GM12878 (cell line): Measurements from ENCODE around the gene F2. TPM values are rescaled to one million over a fixed set of nuclear protein-coding genes. Genes with fewer than 3 reads are reported as not detected.

Experiments
- ATAC-seq: fragments of 200-7000 bp; cut with Tn5 transposase; 3 replicates; pipeline ENCODE4 v1.9.1; 2020; ENCODE audit warnings: mild to moderate bottlenecking, moderate library complexity
- BruUV-seq: library from RNA; stranded (reverse); fragments of 400-500 nt; replicated peaks from 2 replicates; lab custom pipeline; 2021; lab: Mats Ljungman, UMichigan
- CTCF ChIA-PET: fragments of 300-600 bp; sonication (Branson Sonifier 250); formaldehyde crosslinking; extraction: SDS; loops from one replicate; lab custom pipeline; 2021; ENCODE audit warnings: inconsistent platforms; lab: Yijun Ruan, JAX
- POLR2A ChIA-PET: fragments of 350-600 bp; formaldehyde crosslinking; extraction: SDS; loops from one replicate; lab custom pipeline; 2021; ENCODE audit warnings: inconsistent platforms; lab: Charles Lee
- RAD21 ChIA-PET: fragments of 300-600 bp; sonication (Branson Sonifier 250); formaldehyde crosslinking; loops from one replicate; lab custom pipeline; 2023; ENCODE audit warnings: antibody characterized with exemption; ENCODE audit not compliant: unreplicated experiment; lab: Charles Lee
- SMC1A ChIA-PET: fragments of 300-600 bp; sonication (Branson Sonifier 250); formaldehyde crosslinking; loops from one replicate; lab custom pipeline; 2023; ENCODE audit not compliant: unreplicated experiment, uncharacterized antibody; lab: Charles Lee
- DNase-seq: peaks from one replicate; pipeline ENCODE4 v3.0.0-alpha.2; 2011; ENCODE audit warnings: low read depth, low spot score
- FAIRE-seq: peaks from 3 replicates; lab custom pipeline; 2011; peaks lifted over from hg19 to GRCh38; lab: Jason Lieb, UNC
- H2AFZ ChIP-seq: 2 replicates; pipeline ENCODE4 v1.6.0; 2011; ENCODE audit warnings: low read depth, low read length, control low read depth; ENCODE audit not compliant: control insufficient read depth
- H3K27ac ChIP-seq: 2 replicates; pipeline ENCODE4 v1.5.1; 2011; ENCODE audit warnings: control low read depth; ENCODE audit not compliant: control insufficient read depth, insufficient read depth
- H3K27me3 ChIP-seq, 2 experiments: replicated peaks in 1 of 2; 2 replicates each; pipeline versions ENCODE4 v1.6.0 to v1.6.1; 2011; ENCODE audit warnings: low read length in 1 of 2; ENCODE audit not compliant: control insufficient read depth in 2 of 2, insufficient read depth in 2 of 2
- H3K36me3 ChIP-seq, 2 experiments: 2 replicates each; pipeline ENCODE4 v1.5.1; 2011; ENCODE audit warnings: low read length in 1 of 2; ENCODE audit not compliant: control insufficient read depth in 2 of 2, insufficient read depth in 2 of 2
- H3K4me1 ChIP-seq: 2 replicates; pipeline ENCODE4 v1.6.1; 2011; ENCODE audit warnings: mild to moderate bottlenecking, low read length, moderate library complexity, mixed read lengths; ENCODE audit not compliant: control insufficient read depth, insufficient read depth
- H3K4me2 ChIP-seq: 2 replicates; pipeline ENCODE4 v1.6.0; 2011; ENCODE audit warnings: control low read depth; ENCODE audit not compliant: control insufficient read depth, insufficient read depth
- H3K4me3 ChIP-seq: fragments of 200-600 bp; sonication (generic); 2 replicates; pipeline ENCODE4 v1.5.1; 2016
- H3K79me2 ChIP-seq: 2 replicates; pipeline ENCODE4 v1.6.0; 2011; ENCODE audit warnings: low read length; ENCODE audit not compliant: control insufficient read depth, insufficient read depth
- H3K9ac ChIP-seq: 2 replicates; pipeline ENCODE4 v1.8.0; 2011; ENCODE audit warnings: low read length, control low read depth, mixed read lengths; ENCODE audit not compliant: control insufficient read depth, insufficient read depth
- H3K9me3 ChIP-seq: replicated peaks from 3 replicates; pipeline ENCODE4 v1.5.1; 2011; ENCODE audit warnings: mild to moderate bottlenecking, low read length; ENCODE audit not compliant: control insufficient read depth, insufficient read depth
- H4K20me1 ChIP-seq: 2 replicates; pipeline ENCODE4 v1.6.0; 2011; ENCODE audit not compliant: control insufficient read depth, insufficient read depth
- ASH2L ChIP-seq: fragments of 300-600, 200-600 bp; sonication (generic); IDR thresholded peaks from 2 replicates; pipeline ENCODE4 v1.6.1; 2017; ENCODE audit warnings: low read depth, mild to moderate bottlenecking, borderline replicate concordance
- CREM ChIP-seq: IDR thresholded peaks from 2 replicates; pipeline ENCODE4 v1.6.1; 2014; ENCODE audit warnings: antibody characterized with exemption, low read depth
- IKZF2 ChIP-seq, 2 experiments: fragments of 450-650 bp; IDR thresholded peaks; 2 replicates each; pipeline ENCODE4 v1.6.1; 2017; ENCODE audit warnings: mild to moderate bottlenecking in 2 of 2, moderate library complexity in 2 of 2
- RELB ChIP-seq: fragments of 450-650 bp; IDR thresholded peaks from 2 replicates; pipeline ENCODE4 v1.6.1; 2017; ENCODE audit warnings: low read depth, mild to moderate bottlenecking, moderate library complexity
- SMC3 ChIP-seq: IDR thresholded peaks from 2 replicates; pipeline ENCODE4 v1.6.1; 2011; ENCODE audit warnings: low read length, improper control_type of control experiment, borderline replicate concordance
- SPI1 ChIP-seq: IDR thresholded peaks from 2 replicates; pipeline ENCODE4 v1.6.1; 2011; ENCODE audit warnings: low read depth, mild to moderate bottlenecking, low read length, moderate library complexity, borderline replicate concordance; ENCODE audit not compliant: insufficient read depth
- ZSCAN29 ChIP-seq: fragments of 450-650 bp; IDR thresholded peaks from 2 replicates; pipeline ENCODE4 v1.6.1; 2017; ENCODE audit warnings: mild to moderate bottlenecking, moderate library complexity
- WGBS: methylation state at CpG from one replicate; pipeline ENCODE4 v1.1.6; 2016; ENCODE audit warnings: low lambda C conversion rate; ENCODE audit not compliant: insufficient replicate concordance, insufficient coverage; ENCODE audit errors: missing lambda C conversion rate; 5-methylcytosine and 5-hydroxymethylcytosine counted together
- in situ Hi-C: fragments of 300-500 bp; cut with MboI; formaldehyde crosslinking; loops from 9 replicates; pipeline ENCODE4 v1.14.3; 2018; ENCODE audit warnings: mixed read lengths
- intact Hi-C: fragments of 100-400 bp; cut with micrococcal nuclease; formaldehyde crosslinking; loops from one replicate; pipeline ENCODE4 v1.14.2; 2022; ENCODE audit not compliant: unreplicated experiment
- polyA plus RNA-seq, 11 experiments: library from polyadenylated mRNA; depleted of rRNA in 4 of 11; unstranded in 6 of 11; stranded (reverse) in 5 of 11; fragments of >200 nt; fragmentation: Nextera tagmentation in 4 of 11; fragmentation: Illumina TruSeq in 1 of 11; extraction: Ambion mirVana in 4 of 11; extraction: Trizol in 1 of 11; gene quantifications; 1 replicate in 1 of 11; 2 replicates in 10 of 11; pipeline versions ENCODE4 v1.2.1 to v1.2.3, GENCODE V29; 2011 to 2016; ENCODE audit warnings: inconsistent platforms in 2 of 11, missing spikeins in 2 of 11, low read depth in 1 of 11
- total RNA-seq, 4 experiments: library from RNA; depleted of rRNA in 3 of 4; stranded (reverse); fragments of >200 nt in 3 of 4; fragmentation: Illumina TruSeq in 1 of 4; extraction: Trizol in 1 of 4; gene quantifications; 2 replicates each; pipeline versions ENCODE4 v1.2.1 to v1.2.3, GENCODE V29; 2013 to 2021
- TF ChIP-seq, protein P1 (sequence below): IDR thresholded peaks from 2 replicates; pipeline ENCODE4 v1.6.1; 2012; ENCODE audit warnings: low read depth, low read length, improper control_type of control experiment
- TF ChIP-seq, protein P2 (sequence below): fragments of 450-650 bp; formaldehyde crosslinking; IDR thresholded peaks from 2 replicates; pipeline ENCODE4 v1.4.0; 2020; ENCODE audit warnings: mild to moderate bottlenecking, moderate library complexity
- TF ChIP-seq, protein P3 (sequence below): IDR thresholded peaks from 2 replicates; pipeline ENCODE4 v1.6.1; 2012; ENCODE audit warnings: improper control_type of control experiment, low read depth, low read length; ENCODE audit not compliant: insufficient replicate concordance

The F2 gene
- total and polyA plus RNA-seq, 10 of the 15 experiments (the other 5 are each of a cell fraction or from before 2014, with no cell fraction given) = 0.23 to 0.72 TPM; not detected in 8

DNA sequence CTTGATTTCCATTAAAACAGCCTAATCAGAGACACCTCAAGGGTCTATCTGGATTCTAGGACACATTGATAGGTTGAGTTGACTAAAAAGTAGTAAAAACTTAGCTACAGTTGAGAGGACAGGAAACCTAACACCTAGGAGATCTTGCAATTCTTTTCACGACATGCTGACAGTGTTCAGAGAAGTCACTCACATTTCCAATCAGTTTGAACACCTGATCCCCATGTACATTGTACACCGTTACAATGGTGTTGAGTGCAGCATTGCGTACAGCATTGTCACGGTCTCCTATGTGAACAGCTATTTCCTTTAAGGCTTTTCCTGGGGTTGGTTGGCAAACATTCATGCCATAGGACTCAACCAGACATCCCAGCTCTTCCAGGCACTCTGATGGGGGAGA lies 42.8 kb downstream of the F2 start:
- in situ Hi-C loops (no loop called here), intact Hi-C loops (no loop called here)
- H3K9me3 ChIP-seq = no peaks in the 10 kb centered on the region
- H3K36me3 ChIP-seq = peaks cover 16 to 48% of the 10 kb centered on the region in 2 experiments
- H3K27me3 ChIP-seq = no peaks in the 10 kb centered on the region
- H2AFZ ChIP-seq = no peak overlapping the region
- RAD21 ChIA-PET = no interaction called here
- no peak overlapping the region for H3K27ac ChIP-seq
- H4K20me1 ChIP-seq = no peaks in the 10 kb centered on the region
- no peak for ATAC-seq
- CTCF ChIA-PET = no interaction called here
- H3K79me2 ChIP-seq = no peaks in the 10 kb centered on the region
- no peak overlapping the region for H3K4me3 ChIP-seq
- POLR2A ChIA-PET = interaction anchor here (0.6 to 0.7 kb wide), 3 partner anchors 8 to 175 kb away, joined by 3 read pairs; no protein-coding TSS in a partner anchor
- no peak overlapping the region for H3K4me2 ChIP-seq
- no peak for FAIRE-seq
- BruUV-seq = no TSS peak
- no peak overlapping the region for H3K9ac ChIP-seq
- SMC1A ChIA-PET = interaction anchor here (0.9 to 1.1 kb wide), 2 partner anchors 10 to 60 kb away, joined by 3 read pairs; no protein-coding TSS in a partner anchor
- DNase-seq = no peak
- 99% methylated on average over 4 of the region's 4 CpGs for WGBS
- H3K4me1 ChIP-seq = no peaks in the 10 kb centered on the region
- TF ChIP-seq, protein P1, sequence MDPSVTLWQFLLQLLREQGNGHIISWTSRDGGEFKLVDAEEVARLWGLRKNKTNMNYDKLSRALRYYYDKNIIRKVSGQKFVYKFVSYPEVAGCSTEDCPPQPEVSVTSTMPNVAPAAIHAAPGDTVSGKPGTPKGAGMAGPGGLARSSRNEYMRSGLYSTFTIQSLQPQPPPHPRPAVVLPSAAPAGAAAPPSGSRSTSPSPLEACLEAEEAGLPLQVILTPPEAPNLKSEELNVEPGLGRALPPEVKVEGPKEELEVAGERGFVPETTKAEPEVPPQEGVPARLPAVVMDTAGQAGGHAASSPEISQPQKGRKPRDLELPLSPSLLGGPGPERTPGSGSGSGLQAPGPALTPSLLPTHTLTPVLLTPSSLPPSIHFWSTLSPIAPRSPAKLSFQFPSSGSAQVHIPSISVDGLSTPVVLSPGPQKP = no peak
- TF ChIP-seq, protein P2, sequence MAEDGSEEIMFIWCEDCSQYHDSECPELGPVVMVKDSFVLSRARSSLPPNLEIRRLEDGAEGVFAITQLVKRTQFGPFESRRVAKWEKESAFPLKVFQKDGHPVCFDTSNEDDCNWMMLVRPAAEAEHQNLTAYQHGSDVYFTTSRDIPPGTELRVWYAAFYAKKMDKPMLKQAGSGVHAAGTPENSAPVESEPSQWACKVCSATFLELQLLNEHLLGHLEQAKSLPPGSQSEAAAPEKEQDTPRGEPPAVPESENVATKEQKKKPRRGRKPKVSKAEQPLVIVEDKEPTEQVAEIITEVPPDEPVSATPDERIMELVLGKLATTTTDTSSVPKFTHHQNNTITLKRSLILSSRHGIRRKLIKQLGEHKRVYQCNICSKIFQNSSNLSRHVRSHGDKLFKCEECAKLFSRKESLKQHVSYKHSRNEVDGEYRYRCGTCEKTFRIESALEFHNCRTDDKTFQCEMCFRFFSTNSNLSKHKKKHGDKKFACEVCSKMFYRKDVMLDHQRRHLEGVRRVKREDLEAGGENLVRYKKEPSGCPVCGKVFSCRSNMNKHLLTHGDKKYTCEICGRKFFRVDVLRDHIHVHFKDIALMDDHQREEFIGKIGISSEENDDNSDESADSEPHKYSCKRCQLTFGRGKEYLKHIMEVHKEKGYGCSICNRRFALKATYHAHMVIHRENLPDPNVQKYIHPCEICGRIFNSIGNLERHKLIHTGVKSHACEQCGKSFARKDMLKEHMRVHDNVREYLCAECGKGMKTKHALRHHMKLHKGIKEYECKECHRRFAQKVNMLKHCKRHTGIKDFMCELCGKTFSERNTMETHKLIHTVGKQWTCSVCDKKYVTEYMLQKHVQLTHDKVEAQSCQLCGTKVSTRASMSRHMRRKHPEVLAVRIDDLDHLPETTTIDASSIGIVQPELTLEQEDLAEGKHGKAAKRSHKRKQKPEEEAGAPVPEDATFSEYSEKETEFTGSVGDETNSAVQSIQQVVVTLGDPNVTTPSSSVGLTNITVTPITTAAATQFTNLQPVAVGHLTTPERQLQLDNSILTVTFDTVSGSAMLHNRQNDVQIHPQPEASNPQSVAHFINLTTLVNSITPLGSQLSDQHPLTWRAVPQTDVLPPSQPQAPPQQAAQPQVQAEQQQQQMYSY = no peak
- TF ChIP-seq CREM (no peak), ZSCAN29 (no peak), ASH2L (no peak), RELB (no peak), SMC3 (no peak), SPI1 (no peak), IKZF2 (IDR thresholded peaks at IDR 0.05) (no peak)
- TF ChIP-seq, protein P3, sequence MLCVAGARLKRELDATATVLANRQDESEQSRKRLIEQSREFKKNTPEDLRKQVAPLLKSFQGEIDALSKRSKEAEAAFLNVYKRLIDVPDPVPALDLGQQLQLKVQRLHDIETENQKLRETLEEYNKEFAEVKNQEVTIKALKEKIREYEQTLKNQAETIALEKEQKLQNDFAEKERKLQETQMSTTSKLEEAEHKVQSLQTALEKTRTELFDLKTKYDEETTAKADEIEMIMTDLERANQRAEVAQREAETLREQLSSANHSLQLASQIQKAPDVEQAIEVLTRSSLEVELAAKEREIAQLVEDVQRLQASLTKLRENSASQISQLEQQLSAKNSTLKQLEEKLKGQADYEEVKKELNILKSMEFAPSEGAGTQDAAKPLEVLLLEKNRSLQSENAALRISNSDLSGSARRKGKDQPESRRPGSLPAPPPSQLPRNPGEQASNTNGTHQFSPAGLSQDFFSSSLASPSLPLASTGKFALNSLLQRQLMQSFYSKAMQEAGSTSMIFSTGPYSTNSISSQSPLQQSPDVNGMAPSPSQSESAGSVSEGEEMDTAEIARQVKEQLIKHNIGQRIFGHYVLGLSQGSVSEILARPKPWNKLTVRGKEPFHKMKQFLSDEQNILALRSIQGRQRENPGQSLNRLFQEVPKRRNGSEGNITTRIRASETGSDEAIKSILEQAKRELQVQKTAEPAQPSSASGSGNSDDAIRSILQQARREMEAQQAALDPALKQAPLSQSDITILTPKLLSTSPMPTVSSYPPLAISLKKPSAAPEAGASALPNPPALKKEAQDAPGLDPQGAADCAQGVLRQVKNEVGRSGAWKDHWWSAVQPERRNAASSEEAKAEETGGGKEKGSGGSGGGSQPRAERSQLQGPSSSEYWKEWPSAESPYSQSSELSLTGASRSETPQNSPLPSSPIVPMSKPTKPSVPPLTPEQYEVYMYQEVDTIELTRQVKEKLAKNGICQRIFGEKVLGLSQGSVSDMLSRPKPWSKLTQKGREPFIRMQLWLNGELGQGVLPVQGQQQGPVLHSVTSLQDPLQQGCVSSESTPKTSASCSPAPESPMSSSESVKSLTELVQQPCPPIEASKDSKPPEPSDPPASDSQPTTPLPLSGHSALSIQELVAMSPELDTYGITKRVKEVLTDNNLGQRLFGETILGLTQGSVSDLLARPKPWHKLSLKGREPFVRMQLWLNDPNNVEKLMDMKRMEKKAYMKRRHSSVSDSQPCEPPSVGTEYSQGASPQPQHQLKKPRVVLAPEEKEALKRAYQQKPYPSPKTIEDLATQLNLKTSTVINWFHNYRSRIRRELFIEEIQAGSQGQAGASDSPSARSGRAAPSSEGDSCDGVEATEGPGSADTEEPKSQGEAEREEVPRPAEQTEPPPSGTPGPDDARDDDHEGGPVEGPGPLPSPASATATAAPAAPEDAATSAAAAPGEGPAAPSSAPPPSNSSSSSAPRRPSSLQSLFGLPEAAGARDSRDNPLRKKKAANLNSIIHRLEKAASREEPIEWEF = no peak
